ENCODE data around the gene TNNC2. TPM values are rescaled to one million over a fixed set of nuclear protein-coding genes. Genes with fewer than 3 reads are reported as not detected.
A peak's percentile ranks its signal among the peaks of the same experiment; 100 is the strongest.

TNNC2 gene
- polyA plus RNA-seq, 3 donors = 0.39 to 3.7 (median 0.66) TPM

DNA sequence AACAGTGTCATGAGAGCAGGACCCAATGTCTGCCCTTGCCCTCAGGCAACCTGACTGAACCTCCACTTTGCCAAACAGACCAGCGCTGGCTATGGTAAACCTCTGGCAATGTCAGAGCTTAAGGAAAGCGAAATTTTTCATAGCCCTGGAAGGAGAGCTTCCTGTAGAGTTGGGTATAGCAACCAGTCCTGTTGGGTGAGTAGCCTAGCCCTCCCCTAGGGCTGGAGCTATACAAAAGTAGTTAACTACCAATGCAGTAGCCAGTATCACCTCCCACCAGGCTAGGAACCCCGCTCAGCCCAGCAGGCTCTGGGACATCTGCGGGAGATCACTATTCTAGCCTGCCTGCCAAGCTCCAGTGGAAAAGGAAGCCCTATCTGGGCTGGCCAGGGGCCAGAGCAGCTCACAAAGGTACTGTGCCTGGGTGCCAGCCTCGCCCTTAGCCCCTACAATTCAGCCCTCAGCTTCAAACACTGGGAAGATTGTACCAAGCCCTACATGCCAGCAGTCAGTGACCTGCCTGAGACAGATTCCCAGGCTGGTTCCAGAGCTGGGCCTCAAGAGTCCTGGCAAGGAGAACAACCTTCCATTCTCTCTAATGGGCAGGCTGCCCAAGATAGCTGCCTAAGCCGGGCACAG, 43.3 kb downstream of the TNNC2 start:
- no peak for DNase-seq

DNA sequence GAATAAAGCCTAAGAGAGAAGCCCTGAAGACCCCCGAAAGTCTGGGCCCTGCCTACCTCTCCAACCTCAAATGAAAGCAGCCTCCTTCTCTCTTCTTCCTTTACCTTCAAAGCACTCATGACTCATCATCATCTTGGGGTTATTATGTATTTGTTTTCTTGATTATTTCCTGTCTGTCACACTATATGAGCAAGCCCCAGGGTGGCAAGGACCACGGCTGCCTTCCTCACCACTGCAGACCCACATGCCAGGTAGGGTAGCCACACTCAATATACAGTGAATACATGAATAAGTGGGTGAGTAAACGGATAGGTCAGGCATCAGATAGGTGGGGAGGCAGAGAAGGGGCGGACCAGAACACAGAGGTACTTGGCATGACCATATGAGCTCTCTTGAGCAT, 44.2 kb downstream of the TNNC2 start:
- DNase-seq = no peak

DNA sequence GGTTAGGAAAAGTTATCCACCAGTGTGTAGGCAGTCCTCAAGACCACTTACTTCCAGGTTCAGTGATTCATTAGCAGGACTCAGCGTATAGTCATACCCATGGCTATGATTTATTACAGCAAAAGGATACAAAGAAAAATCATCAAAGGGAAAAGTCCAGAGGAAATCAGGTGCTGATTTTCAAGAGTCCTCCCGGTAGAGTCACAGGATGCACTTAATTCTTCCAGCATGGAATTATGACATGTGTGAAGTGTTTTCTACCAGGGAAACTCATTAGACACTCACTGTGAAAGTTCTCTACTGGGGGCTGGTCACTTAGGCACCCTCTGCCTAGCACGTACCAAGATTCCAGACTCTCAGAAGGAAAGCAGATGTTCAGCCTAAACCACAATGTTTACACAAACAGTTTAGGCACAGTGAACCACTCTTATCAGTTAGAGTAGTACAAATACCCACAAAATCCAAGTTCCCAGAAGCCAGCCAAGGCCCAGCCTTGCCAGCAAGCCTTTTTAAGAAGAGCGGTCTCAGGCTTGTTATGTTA, 45.7 kb downstream of the TNNC2 start:
- no peak for DNase-seq

DNA sequence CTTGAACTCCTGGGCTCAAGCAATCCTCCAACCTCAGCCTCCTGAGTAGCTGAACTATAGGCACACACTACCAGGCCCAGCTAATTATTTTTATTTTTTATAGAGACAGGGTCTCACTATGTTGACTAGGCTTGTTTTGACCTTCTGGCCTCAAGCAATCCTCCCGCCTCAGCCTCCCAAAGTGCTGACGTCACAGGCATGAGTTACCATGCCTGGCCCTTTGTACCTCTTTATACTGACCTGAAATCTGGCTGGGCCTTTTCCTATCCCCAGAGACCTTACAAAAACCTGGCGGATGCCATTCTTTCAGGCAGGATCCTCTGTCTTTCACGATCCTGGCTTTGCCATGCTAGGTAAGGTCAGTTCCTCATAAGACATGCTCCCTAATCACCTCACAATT, 47.0 kb downstream of the TNNC2 start:
- no peak for DNase-seq

DNA sequence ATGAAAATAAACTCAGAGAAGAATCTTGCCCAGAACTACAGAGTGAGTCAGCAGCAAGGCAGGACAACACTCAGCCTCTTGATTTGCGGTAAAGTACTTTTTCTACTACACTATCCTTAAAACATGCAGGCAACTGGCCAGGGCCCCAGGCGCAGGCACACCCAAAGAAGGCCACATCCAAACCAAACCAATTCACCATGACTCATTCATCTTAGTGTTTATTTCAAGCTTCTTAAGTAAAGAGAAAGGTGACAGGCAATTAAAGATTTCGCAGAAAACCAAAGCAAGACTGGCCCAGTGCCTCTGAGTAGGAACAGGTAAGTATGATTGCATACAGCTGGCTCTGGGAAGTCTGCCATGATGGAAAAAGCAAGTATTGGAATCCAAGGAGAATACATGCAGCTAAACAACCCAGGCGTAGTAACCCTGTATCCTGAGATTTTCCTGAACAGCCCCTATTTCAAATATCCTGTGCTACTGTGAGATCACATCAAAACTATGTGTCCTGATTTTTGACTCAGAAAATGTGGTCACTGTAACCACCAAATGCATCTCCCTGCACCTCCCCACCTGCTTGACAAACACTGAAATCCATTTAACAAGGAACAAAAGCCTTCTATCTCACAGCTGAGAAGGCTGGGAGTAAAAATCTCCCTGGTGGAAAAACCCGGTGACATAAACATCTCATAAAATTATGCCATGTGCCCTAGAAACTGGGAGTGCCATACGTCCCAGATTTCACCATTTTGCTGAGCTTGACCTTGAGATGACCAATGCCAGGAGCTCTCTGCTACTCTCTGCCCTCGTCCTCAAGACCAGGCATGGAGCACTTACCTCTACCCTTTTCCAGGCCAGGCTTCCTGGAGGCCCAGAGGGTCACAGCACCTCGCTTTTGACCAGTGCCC, 47.8 kb downstream of the TNNC2 start:
- peak; percentile 21 for DNase-seq

DNA sequence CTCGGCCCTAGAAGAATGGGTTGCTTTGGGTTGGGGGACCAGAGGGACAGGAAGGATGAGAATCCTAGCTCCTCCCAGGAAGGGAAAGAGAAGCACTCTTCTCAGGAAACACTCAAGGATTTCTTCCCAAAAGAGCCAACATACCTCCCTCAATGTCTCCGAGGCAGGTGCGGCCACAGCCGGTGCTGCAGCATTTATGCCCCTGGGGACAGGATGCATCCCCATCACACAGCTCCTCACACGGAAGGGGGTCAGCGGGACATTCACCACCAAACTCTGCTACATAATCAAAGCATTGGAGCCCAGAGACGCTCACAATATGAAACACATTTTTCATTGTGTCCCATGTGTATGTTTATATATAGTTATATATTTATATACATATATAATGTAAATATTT, 50.2 kb downstream of the TNNC2 start:
- no peak for DNase-seq

DNA sequence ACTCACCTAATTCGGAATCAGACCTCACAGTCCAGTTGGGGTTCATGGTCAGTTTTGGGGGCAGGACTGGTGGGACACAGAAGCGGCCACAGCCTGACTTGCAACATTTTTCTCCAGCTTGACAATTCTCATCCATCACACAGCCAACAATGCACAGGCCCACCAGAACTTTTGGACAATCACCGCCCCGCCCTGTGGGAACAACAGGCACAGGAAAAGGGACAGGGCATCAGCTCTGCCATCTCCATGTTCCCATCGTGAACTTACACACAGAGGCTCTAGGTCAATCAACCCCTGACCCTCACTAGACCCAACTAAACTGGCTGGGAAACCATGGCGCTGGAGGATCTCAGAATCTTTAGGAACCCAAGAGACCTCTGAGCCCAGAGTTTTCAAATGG, 51.7 kb downstream of the TNNC2 start:
- DNase-seq = no peak

DNA sequence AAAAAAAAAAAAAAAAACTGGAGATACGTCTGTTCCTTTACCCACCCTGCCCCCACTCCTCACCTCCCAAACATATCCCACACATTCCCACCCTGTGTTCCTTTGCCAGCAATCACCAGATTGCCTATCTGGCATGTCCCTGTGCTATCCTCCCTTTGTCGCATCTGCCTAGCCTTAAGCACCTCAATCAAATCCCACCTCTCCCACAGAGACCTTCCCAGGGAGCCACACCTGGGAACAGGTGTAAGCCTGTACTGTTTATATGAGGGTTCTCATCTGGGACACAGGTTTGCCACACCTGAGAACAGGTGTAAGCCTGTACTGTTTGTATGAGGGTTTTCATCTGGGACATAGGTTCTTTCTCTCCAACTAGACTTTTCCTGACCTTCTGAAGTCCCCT, 52.2 kb downstream of the TNNC2 start:
- DNase-seq = no peak

Other genes starting within 250 kb of the TNNC2 start
- gene WFDC8, start 248.0 kb downstream of the TNNC2 start, polyA plus RNA-seq (ENCODE audit: insufficient read length in 3 of 3) = under 1 TPM in 1 of 3 donors, not detected in 2; 0.24 TPM
- gene WFDC10A, start 197.6 kb downstream of the TNNC2 start, polyA plus RNA-seq (ENCODE audit: insufficient read length in 3 of 3) = not detected
- gene WFDC9, start 196.0 kb downstream of the TNNC2 start, polyA plus RNA-seq (ENCODE audit: insufficient read length in 3 of 3) = not detected
- gene WFDC11, start 157.1 kb downstream of the TNNC2 start, polyA plus RNA-seq (ENCODE audit: insufficient read length in 3 of 3) = not detected
- gene WFDC13, start 125.3 kb downstream of the TNNC2 start, polyA plus RNA-seq (ENCODE audit: insufficient read length in 3 of 3) = not detected
- not detected for gene WFDC10B, start 122.3 kb downstream of the TNNC2 start, polyA plus RNA-seq (ENCODE audit: insufficient read length in 3 of 3)
- not detected for gene SPINT4, start 105.0 kb downstream of the TNNC2 start, polyA plus RNA-seq (ENCODE audit: insufficient read length in 3 of 3)
- 1 to 10 TPM in 2 of 3 donors, under 1 TPM in 1; 0.36 to 1.6 (median 1.4) TPM for gene WFDC3, start 35.4 kb downstream of the TNNC2 start, polyA plus RNA-seq (ENCODE audit: insufficient read length in 3 of 3)
- 10 to 100 TPM; 34.8 to 40.1 (median 39.3) TPM for gene DNTTIP1, start 35.4 kb downstream of the TNNC2 start, polyA plus RNA-seq (ENCODE audit: insufficient read length in 3 of 3)
- gene UBE2C, start 14.7 kb downstream of the TNNC2 start, polyA plus RNA-seq (ENCODE audit: insufficient read length in 3 of 3) = 10 to 100 TPM; 60.5 to 78.8 (median 73.0) TPM
- gene SNX21, start 6.5 kb upstream of the TNNC2 start, polyA plus RNA-seq (ENCODE audit: insufficient read length in 3 of 3) = 10 to 100 TPM; 16.1 to 18.4 (median 16.2) TPM
- 10 to 100 TPM; 27.0 to 29.8 (median 28.1) TPM for gene ACOT8, start 30.1 kb upstream of the TNNC2 start, polyA plus RNA-seq (ENCODE audit: insufficient read length in 3 of 3)
- 1 to 10 TPM; 5.9 to 6.5 (median 6.1) TPM for gene ZSWIM3, start 30.3 kb upstream of the TNNC2 start, polyA plus RNA-seq (ENCODE audit: insufficient read length in 3 of 3)
- 10 to 100 TPM; 16.6 to 21.3 (median 17.1) TPM for gene ZSWIM1, start 53.9 kb upstream of the TNNC2 start, polyA plus RNA-seq (ENCODE audit: insufficient read length in 3 of 3)
- gene SPATA25, start 60.3 kb upstream of the TNNC2 start, polyA plus RNA-seq (ENCODE audit: insufficient read length in 3 of 3) = 1 to 10 TPM; 3.5 to 9.4 (median 8.2) TPM
- gene NEURL2, start 63.9 kb upstream of the TNNC2 start, polyA plus RNA-seq (ENCODE audit: insufficient read length in 3 of 3) = 10 to 100 TPM in 2 of 3 donors, 1 to 10 TPM in 1; 8.8 to 10.2 (median 10.1) TPM
- gene CTSA, start 64.0 kb upstream of the TNNC2 start, polyA plus RNA-seq (ENCODE audit: insufficient read length in 3 of 3) = 100 to 1,000 TPM; 126 to 146 (median 146) TPM
- gene PLTP, start 84.8 kb upstream of the TNNC2 start, polyA plus RNA-seq (ENCODE audit: insufficient read length in 3 of 3) = 100 to 1,000 TPM; 140 to 161 (median 155) TPM
- 10 to 100 TPM; 46.1 to 56.9 (median 53.1) TPM for gene PCIF1, start 107.4 kb upstream of the TNNC2 start, polyA plus RNA-seq (ENCODE audit: insufficient read length in 3 of 3)
- gene ZNF335, start 144.9 kb upstream of the TNNC2 start, polyA plus RNA-seq (ENCODE audit: insufficient read length in 3 of 3) = 10 to 100 TPM; 15.1 to 19.1 (median 15.6) TPM
- gene MMP9, start 181.6 kb upstream of the TNNC2 start, polyA plus RNA-seq (ENCODE audit: insufficient read length in 3 of 3) = 1 to 10 TPM in 1 of 3 donors, under 1 TPM in 2; 0.34 to 1.0 (median 0.35) TPM
- gene SLC12A5, start 201.9 kb upstream of the TNNC2 start, polyA plus RNA-seq (ENCODE audit: insufficient read length in 3 of 3) = 1 to 10 TPM; 2.3 to 3.4 (median 3.0) TPM

All from renal pelvis (tissue), 4 donors.